Ascending aorta (tissue), 2 donors: Measurements from ENCODE around the gene LRTM1. TPM values are rescaled to one million over a fixed set of nuclear protein-coding genes. Genes with fewer than 3 reads are reported as not detected.

Experiments
- DNase-seq, 2 donors: peaks; one replicate each; pipeline ENCODE4 v3.0.0-alpha.2; 2019; ENCODE audit warnings: low spot score in 2 of 2
- H3K27ac ChIP-seq, 2 donors: fragments of 200-600 bp; sonication (generic); one replicate each; pipeline ENCODE4 v1.5.1; 2016 to 2017; ENCODE audit warnings: mild to moderate bottlenecking in 1 of 2
- H3K27me3 ChIP-seq: fragments of 200-600 bp; sonication (generic); one replicate; pipeline ENCODE4 v1.5.1; 2017
- H3K36me3 ChIP-seq, 2 donors: fragments of 200-600 bp; sonication (generic); one replicate each; pipeline ENCODE4 v1.5.1; 2016
- H3K4me1 ChIP-seq, 2 donors: fragments of 200-600 bp; sonication (generic); one replicate each; pipeline ENCODE4 v1.5.1; 2016 to 2017; ENCODE audit warnings: mild to moderate bottlenecking in 1 of 2
- H3K4me3 ChIP-seq, 2 donors: fragments of 200-600 bp; sonication (generic); one replicate each; pipeline ENCODE4 v1.5.1; 2016 to 2017; ENCODE audit warnings: mild to moderate bottlenecking in 1 of 2
- H3K9me3 ChIP-seq, 2 donors: fragments of 200-600 bp; sonication (generic); one replicate each; pipeline ENCODE4 v1.5.1; 2016
- intact Hi-C: fragments of 100-400 bp; cut with DNase I; formaldehyde crosslinking; loops from one replicate; pipeline ENCODE4 v1.15.1; 2023
- total RNA-seq: library from RNA; depleted of rRNA; stranded (reverse); fragments of >200 nt; gene quantifications from one replicate; pipeline ENCODE4 v1.1.0, GENCODE V29; 2016
- TF ChIP-seq, protein P1 (sequence below), 3 experiments: fragments of 200-600 bp in 2 of 3; fragments of 450-650 bp in 1 of 3; sonication (generic) in 2 of 3; IDR thresholded peaks; one replicate each; pipeline ENCODE4 v1.5.1; 2016 to 2019; ENCODE audit warnings: antibody characterized with exemption in 3 of 3, mild to moderate bottlenecking in 1 of 3, moderate library complexity in 1 of 3

The LRTM1 gene
- total RNA-seq: not detected

DNA sequence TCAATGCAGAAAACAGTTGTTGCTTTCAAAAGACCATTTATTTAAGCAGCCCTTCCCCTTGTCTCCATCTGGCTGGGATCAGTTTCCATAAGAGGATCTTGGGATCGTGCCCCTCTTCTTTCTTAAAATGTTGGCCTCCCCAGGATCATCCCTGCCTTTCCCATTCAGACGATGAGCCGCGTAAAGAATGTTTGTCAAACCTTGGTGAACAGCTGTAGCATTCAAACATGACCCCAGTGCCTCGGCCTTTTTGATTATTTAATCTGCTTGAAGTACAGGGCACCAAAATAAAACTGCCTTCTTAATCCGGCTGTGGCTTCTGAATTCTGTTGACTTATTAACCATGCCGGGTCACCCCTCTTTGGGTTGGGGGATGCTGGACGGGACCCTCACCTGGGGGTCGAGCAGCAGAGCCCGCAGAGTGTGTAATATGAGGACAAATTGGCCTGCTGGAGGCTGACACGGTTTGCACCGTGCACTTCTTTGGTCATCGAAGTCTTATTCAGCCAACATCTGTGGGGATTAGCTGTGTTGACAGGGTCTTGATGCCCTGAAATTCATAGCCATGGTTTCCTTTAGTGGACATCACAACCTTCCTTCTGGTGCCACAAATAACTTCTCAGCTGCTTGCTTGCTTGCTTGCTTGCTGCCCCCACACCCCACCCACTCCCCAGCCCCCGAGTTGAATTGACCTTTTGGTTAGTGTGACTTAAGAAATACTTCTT is at the start of gene LRTM1:
LRTM1 (minus strand) TSS at position 14 of the 725 bp plus-strand sequence. CDS start 148 bp downstream, outside the sequence.
- no peak for DNase-seq
- intact Hi-C loops: no loop called here

DNA sequence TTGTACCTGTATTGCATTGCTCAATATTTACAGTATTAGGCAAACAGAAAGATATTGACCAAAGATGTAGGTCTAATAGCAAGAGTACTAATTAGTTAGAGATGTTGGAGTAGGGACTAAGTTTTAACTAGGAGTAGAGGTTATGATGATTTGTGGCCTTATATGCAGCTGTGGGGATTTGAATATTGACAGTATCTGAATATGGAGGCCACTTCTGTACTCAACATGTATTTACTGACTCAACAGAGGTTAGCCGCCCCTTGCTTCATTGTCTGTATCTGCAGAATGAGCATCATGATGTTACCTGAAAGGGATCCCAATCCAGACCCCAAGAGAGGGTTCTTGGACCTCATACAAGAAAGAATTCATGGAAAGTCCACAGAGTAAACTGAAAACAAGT is 49.6 kb upstream of the LRTM1 start:
- Histone ChIP-seq H3K27me3 (no peaks in the 10 kb centered on the region), H3K4me1 (no peaks in the 10 kb centered on the region), H3K4me3 (no peak overlapping the region), H3K36me3 (no peaks in the 10 kb centered on the region), H3K9me3 (no peaks in the 10 kb centered on the region), H3K27ac (no peak overlapping the region)
- no peak for DNase-seq
- intact Hi-C loops: no loop called here
- TF ChIP-seq, protein P1, sequence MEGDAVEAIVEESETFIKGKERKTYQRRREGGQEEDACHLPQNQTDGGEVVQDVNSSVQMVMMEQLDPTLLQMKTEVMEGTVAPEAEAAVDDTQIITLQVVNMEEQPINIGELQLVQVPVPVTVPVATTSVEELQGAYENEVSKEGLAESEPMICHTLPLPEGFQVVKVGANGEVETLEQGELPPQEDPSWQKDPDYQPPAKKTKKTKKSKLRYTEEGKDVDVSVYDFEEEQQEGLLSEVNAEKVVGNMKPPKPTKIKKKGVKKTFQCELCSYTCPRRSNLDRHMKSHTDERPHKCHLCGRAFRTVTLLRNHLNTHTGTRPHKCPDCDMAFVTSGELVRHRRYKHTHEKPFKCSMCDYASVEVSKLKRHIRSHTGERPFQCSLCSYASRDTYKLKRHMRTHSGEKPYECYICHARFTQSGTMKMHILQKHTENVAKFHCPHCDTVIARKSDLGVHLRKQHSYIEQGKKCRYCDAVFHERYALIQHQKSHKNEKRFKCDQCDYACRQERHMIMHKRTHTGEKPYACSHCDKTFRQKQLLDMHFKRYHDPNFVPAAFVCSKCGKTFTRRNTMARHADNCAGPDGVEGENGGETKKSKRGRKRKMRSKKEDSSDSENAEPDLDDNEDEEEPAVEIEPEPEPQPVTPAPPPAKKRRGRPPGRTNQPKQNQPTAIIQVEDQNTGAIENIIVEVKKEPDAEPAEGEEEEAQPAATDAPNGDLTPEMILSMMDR (IDR thresholded peaks at IDR 0.05): no peak

More for the DNA sequence above, at the start of gene LRTM1:
- Histone ChIP-seq H3K4me1 (no peaks in the 10 kb centered on the region), H3K27me3 (no peaks in the 10 kb centered on the region), H3K36me3 (no peaks in the 10 kb centered on the region), H3K4me3 (no peak within 1 kb of the TSS), H3K27ac (no peak within 1 kb of the TSS), H3K9me3 (no peaks in the 10 kb centered on the region)
- TF ChIP-seq, protein P1 (IDR thresholded peaks at IDR 0.05): no peak

DNA sequence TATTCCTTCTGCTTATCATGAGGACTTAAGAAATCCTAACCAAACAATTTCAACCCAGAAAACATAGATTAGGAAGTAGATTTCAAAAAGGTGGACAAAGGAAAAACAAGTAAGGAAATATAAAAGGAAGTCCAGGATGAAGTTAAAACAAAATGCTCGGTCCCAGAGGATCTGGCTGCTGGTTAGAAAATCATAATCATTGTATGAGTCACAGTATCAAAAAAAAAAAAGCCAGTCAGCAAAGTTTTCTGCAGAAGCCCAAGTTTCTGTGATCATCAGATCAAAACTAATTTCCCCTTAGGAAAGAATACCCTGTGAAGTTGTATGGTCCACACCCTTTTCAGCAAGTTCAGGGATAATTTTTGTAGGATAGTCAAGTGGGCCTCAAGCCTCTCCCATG is 43.0 kb upstream of the LRTM1 start:
- TF ChIP-seq, protein P1 (IDR thresholded peaks at IDR 0.05): no peak
- H3K27ac ChIP-seq: no peak overlapping the region
- no peaks in the 10 kb centered on the region for H3K9me3 ChIP-seq
- no peaks in the 10 kb centered on the region for H3K27me3 ChIP-seq
- no peak for DNase-seq
- H3K36me3 ChIP-seq: no peaks in the 10 kb centered on the region
- H3K4me1 ChIP-seq: no peaks in the 10 kb centered on the region
- intact Hi-C loops: no loop called here
- H3K4me3 ChIP-seq: no peak overlapping the region

DNA sequence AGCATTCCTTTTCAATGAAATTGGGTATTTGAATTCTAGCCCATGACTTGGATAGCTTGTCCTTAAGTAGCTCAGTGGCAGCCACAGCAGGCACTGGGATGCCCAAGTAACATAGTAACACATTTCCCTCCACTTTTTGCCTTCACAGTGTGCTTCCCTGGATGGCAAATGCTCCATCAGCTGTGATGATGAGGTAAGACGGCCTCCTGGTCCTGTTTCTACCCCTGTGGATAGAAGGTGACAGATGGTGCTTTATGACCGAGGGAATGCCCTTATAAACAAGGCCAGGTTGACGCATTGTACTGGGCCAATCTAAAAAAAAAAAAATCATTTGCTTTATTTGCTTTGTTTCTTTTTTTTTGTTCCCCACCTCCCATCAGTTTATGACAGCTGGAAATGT is 41.8 kb upstream of the LRTM1 start:
- TF ChIP-seq, protein P1 (IDR thresholded peaks at IDR 0.05): no peak
- no peak for DNase-seq
- no peaks in the 10 kb centered on the region for H3K27me3 ChIP-seq

DNA sequence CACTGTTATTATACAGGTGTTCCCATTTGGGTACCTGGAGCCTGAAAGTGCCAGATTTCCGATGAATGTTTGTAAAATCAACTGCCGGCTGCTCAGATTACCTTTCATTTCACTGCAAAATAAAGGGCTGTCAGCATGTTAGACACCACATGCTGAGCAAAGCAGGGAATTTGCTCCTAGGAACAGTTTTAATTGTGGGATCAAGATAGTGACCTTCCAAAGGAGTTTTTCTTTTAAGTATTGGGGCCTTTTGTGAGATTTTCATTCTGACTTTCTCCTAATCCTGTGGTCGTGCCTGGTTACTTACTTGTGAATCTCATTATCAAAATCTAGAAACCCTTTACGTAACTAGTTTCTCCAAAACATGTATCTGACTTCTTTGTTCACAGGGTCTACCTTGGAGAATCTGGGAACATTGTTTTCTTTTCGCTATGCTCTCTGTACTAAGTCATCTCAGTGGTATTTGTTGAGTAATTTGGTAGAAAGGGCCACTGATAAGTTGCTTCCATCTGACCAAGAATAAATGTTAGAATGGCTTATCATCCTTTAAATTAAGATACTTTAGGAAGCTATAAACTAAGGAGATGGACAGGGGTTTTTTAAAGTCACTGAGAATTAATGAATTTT is 40.8 kb upstream of the LRTM1 start:
- TF ChIP-seq, protein P1 (IDR thresholded peaks at IDR 0.05): no peak
- intact Hi-C loops: no loop called here
- DNase-seq: no peak

More for the DNA sequence above, 41.8 kb upstream of the LRTM1 start:
- Histone ChIP-seq H3K4me3 (no peak overlapping the region), H3K4me1 (no peaks in the 10 kb centered on the region), H3K36me3 (no peaks in the 10 kb centered on the region), H3K27ac (no peak overlapping the region), H3K9me3 (no peaks in the 10 kb centered on the region)
- intact Hi-C loops: no loop called here

More for the DNA sequence above, 40.8 kb upstream of the LRTM1 start:
- Histone ChIP-seq H3K4me3 (no peak overlapping the region), H3K4me1 (no peaks in the 10 kb centered on the region), H3K27ac (no peak overlapping the region), H3K36me3 (no peaks in the 10 kb centered on the region), H3K9me3 (no peaks in the 10 kb centered on the region), H3K27me3 (no peaks in the 10 kb centered on the region)
